Renal cortical epithelial cell (primary cell): ENCODE results near the gene GRID2IP. TPM values are rescaled to one million over a fixed set of nuclear protein-coding genes. Genes with fewer than 3 reads are reported as not detected.

Experiments
- DNase-seq: peaks from one replicate; pipeline ENCODE4 v3.0.0-alpha.2; 2011; ENCODE audit warnings: low read depth
- total RNA-seq: library from RNA; depleted of rRNA; stranded (reverse); fragments of >200 nt; gene quantifications from 2 replicates; pipeline ENCODE4 v1.2.3, GENCODE V29; 2014

Gene GRID2IP
- total RNA-seq, 1 donor from 2014 or later: under 0.01 TPM

DNA sequence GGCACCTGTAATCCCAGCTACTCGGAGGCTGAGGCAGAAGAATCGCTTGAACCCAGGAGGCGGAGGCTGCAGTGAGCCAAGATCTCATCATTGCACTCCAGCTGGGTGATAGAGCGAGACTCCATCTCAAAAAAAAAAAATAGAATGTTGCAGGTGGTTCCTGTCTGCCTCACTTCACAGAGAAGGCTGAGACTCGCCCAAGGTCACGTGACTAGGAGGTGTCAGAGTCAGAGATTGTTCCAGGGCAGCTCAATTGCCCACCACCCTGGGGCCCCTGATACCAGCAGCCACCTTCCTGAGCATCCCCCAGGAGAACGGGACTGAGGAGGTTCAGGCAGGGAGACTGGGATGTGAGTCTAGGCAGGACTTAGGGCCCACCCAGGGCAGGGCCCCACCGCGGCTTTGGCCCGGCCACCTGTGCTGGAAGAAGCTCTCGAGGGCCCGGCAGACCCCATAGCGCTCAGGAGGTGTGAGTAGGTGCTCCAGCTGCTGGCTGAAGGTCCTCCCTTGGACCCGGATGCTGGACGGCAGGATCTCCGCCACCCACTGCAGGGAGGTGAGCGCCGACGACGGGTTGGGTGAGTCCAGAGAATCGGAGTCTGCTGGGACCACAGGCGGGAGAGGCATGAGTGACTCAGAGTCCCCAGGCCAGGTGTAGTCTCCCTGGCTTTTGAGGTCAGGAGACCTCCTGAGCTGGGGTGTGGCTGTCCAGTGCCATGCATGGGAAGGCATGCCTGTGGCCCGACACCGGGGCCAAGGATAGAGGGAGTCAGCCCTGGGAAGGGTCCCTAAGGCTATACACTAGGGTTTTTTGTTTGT, 30.9 kb downstream of the GRID2IP start:
- no peak for DNase-seq

DNA sequence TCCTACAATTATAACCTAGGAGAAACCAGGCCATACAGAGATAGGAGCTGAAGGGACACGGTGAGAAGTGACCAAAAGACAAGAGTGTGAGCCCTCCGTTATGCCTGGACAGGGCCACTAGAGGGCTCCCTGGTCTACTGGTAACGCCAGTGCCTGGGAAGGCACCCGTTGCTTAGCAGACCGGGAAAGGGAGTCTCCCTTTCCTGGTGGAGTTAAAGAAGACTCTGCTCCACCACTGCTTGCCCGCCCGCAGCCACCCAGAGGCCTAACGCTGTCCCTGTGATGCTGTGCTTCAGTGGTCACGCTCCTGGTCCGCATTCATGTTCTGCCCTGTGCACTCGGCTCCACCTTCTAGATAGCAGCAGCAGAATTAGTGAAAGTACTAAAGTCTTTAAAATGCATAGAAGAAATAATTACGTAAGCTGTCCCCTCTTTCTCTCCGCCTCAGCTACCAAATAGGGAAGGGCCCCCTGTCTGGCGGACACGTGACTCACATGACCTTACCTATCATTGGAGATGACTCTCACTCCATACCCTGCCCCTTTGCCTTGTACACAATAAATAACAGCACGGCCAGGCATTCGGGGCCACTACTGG, 34.8 kb downstream of the GRID2IP start:
- peak; percentile 74 for DNase-seq

DNA sequence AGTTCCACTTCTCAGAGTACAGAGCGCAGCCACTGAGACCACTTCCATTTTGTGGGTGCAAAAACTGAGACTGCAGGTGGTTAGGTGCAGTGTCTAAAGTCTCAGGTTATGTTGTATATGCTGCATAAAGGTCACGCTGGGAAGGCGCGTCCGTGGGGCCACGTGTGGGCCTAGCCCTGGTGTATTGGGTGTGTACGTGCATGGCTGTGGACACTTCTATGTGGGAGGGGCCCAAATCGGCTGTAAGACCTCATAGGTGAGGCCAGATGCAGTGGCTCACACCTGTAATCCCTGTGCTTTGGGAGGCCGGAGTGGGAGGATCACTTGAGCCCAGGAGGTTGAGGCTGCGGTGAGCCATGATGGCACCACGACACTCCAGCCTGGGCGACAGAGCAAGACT, 37.7 kb downstream of the GRID2IP start:
- DNase-seq: no peak

DNA sequence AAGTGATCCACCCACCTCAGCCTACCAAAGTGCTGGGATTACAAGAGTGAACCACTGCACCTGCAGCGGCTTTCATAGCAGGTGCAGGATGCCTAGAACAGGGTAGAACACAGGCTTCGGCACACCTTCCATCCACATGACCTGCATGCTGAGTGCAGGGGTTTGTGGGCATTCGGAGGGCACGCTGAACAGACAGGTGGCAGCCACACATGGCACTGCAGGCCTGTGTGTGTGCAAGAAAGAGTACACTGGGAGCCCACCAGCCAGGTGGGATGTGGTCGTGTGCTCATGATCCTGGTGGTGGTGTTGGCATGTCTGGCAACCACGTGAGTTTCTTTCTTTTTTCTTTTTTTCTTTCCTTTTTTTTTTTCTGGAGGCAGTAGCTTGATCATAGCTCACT, 38.4 kb downstream of the GRID2IP start:
- DNase-seq: no peak

DNA sequence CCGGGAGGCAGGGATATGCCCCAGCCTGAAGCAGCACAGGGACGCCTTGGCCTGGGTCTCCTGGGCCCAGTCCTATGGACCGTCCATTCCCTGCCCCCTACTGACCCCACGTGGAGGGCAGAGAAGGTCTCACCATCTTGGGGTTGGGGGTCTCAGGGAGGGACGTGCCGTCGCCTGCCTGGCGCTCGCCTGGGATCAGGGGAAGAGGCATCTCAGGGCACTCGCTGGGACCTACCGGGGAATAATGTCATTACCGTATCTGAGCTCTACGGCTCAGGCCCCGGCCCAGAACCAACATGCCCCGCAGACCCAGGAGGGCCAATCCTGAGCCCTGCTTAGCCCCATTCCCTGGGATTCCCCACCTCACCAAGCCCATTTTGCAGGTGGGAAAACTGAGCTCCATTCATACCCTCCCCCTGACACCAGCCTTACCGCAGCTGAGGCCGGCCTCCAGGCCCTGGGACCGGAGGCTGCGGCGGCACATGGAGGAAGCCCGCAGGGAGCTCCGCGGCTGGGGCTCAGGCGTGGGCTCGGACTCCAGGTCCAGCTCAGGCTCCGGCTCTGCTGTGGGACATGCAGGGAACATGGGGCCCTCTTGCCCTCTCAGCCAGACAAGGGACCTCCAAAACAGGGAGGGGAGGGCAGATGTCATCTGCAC, 40.7 kb downstream of the GRID2IP start:
- no peak for DNase-seq

DNA sequence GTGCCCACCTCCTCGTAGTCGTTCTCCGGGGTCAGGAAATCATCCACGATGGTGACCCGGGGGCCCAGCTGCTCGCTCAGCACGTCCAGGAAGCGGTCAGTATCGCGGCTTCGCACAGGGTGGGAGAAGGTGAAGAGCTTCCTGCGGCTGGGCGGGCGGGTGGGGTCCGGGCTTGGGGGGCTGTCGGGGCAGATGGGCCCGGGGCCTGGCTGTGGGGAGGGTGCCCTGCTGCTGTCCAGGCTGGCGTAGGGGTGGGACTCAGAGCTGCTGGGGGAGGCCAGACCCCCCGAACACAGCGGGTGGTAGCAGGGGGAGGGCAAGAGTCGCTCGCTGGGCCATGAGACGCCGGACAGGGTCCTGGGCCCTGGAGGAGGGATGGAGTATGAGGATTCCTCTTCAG, 42.3 kb downstream of the GRID2IP start:
- DNase-seq: no peak

DNA sequence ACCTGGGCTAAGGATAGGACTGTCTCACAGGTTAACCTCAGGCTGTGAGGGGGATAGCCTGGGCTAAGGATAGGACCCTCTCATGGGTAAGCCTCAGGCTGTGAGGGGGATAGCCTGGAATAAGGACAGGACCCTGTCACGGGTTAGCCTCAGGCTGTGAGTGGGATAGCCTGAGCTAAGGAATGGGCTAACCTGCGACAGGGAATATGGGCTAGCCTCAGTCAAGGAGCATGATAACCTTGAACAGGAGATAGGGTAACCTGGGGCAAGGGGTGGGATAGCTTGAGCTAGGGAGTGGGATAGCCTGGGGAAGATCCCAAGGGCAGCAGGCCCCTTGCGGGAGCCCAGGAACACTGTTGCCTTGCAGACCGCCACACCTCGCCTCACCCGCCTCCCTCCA, 42.7 kb downstream of the GRID2IP start:
- DNase-seq: no peak

DNA sequence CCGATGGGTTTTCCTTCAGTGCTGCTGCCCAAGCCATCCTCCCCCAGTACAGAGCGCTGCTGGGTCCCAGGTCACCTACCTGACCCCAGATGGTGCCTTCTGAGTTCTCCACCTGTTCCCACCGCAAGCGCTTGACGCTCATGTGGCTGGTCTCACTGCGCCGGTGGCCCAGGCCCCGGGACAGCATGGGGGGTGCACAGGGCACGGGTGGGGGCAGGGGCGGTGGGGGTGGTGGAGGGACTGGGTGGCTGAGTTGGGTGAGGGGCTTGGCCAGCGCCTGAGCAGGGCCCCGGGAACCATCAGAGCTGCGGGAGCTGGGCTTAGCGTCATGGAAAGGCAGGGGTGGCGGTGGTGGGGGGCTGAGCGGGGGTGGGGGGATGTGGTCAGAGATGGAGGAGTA, 43.4 kb downstream of the GRID2IP start:
- DNase-seq: no peak

DNA sequence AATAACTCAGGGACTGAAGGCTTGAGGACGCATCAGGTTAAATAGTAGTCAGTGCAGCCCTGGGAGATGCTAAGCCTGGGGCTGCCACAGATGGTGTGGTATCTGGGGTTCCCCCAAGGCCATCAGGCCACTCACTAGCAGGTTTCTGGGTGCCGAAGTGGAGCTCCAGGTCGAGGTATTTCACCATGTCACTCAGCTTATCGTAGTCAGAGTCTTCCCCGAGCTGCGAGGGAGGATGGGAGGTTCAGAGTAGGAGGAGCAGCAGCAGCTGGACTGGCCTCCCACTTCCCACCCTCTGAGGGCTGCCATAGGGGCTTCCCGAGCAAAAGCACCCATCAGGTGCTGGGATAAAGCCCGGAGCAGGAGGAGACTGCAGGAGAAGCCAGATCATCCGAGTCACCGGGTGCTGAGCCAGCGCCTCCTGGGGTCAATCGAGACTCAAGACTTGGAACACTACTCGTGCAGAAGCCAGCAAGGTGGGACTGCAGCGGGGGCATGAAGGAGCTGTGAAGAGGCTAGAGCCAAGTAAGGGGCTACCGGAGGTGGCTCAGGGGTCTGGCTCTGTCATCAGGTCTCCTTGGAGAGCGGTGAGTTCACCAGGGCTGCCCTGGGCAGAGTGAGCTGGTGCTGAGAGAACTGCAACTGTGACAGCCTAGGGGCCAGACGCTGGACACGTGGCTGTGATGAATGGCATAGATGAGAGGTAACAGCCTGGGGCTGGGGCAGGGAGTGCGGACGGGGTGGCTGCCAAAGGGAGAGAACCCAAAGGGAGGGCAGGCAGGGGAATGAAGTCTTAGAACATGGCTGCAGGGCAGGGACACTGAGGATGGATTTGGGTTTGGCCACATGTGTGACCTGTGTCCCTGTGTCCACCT, 45.3 kb downstream of the GRID2IP start:
- no peak for DNase-seq

DNA sequence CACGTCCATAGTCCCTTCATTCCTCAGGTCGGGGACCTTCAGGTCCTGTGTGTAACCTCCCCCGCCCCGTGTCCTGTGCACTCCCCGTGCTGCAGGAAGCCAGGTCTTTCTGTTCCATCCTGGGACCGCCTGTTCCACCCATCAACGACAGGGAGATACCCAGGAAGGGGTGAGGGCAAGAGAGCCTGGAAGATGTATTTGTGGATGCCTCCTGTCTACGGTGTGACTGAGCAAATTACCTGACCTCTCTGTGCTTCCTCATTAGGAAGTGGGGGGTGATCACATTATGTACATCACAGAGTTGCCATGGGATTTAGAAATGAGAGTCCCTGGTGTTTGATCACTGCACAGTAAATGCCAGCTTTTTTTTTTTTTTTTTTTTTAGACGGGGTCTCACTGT, 46.3 kb downstream of the GRID2IP start:
- no peak for DNase-seq

DNA sequence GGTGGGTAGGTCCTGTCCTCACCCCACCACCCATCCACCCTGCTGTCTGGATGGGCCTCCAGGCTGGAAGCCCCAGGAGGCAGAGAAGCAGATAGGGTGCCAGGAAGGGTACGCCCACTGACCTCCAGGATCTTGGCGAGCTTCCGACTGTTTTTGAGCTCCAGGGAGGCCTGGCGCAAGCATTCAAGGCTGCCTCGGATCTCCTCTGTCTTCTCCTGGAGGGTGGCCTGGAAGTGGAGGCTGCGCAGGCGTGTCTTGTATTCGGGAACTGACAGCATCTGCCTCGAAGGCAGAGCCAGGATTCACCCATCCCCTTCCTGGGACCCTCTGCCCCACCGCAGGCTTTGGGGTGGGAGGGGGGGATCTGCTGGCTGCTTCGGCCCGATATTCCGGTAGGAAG, 48.4 kb downstream of the GRID2IP start:
- no peak for DNase-seq

DNA sequence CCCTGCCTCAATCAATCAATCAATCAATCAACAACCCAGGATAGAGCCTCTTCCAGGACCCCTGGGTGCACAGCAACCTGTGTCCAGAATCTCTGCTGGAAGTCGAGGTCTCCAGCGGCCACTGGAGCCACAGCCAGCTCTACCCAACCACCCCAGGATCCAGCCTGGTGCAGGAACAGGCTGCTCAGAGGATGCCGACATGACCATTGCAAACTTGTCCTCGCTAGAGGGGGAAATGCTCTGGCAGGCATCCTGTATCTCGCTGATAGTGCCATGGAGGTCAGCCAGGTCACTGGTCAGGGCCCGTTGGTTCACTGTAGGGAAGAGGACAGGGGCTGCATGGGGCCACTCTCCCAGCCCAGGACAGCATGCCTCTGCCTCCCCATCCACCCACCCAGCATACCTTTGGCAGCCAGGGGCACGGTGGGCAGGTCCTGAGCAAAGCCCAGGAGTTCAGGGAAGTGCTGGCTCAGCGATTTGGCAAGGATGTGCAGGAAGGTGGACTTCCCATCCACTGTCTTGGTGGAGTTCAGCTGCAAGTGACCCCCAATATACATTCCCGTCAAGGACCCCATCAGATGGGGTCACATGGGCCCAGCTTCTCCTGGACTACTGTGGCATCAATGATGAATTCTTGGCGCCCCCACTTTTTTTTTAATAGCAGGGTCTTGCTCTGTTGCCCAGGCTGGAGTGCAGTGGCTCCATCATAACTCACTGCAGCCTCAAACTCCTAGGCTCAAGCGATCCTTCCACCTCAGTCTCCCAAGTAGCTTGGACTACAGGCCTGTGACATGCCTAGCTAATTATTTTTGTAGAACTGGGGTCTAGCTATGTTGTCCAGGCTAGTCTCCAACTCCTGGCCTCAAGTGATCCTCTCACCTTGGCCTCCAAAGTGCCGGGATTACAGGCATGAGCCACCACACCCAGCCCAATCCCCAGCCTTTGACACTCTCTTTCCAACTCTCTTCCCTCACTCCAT, 49.4 kb downstream of the GRID2IP start:
- no peak for DNase-seq

DNA sequence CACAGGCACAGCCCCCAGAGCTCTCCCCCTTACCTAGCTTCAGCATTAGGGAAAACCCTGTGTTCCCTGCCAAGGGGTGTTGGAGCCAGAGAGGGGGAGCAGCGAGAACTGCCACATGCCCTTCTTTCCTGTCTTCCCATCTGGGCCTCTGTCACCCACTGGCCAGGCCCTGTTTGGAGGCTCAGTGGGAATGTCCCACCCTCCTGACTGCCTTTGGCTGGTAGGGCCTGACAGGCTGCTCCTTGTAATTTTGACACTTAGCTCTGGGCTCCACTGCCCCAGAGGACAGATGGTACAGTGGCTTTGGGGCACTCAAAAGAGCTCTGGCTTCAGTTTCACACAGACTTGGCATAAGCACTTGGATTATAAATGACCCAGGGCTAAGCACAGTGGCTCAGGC, 50.6 kb downstream of the GRID2IP start:
- no peak for DNase-seq

DNA sequence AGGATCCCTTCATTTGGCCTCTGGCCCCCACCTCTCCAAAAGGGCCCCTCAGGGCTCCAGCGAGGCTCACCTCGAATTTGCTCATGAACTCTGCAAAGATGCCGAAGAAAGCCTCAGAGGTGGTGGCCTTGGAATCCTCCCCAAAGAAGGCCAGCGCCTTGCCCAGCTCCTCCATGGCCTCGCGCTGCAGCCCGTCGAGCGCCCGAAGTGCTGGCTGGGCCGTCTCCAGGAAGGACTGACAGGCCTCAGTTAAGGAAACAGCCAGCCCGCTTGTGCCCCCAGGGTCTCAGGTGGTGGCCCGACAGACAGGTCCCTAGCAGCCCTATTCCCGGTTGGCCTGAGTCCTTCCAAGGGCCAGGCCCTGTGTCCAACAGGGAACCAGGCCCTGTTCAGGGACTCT, 53.3 kb downstream of the GRID2IP start:
- DNase-seq: no peak

DNA sequence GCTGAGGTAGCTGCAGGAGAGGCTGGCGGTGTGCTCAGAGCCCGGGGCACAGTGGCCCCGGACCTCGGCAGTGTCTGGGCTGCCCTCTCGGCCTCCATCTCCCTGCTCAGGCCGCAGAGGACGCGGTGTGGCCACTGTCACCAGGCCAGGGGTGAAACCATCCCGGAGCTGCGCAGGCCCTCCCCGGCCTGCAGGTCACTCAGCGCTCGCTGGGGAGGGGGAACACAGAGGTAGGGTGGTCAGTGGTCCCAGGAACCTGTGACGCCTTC, 53.7 kb downstream of the GRID2IP start:
- no peak for DNase-seq

DNA sequence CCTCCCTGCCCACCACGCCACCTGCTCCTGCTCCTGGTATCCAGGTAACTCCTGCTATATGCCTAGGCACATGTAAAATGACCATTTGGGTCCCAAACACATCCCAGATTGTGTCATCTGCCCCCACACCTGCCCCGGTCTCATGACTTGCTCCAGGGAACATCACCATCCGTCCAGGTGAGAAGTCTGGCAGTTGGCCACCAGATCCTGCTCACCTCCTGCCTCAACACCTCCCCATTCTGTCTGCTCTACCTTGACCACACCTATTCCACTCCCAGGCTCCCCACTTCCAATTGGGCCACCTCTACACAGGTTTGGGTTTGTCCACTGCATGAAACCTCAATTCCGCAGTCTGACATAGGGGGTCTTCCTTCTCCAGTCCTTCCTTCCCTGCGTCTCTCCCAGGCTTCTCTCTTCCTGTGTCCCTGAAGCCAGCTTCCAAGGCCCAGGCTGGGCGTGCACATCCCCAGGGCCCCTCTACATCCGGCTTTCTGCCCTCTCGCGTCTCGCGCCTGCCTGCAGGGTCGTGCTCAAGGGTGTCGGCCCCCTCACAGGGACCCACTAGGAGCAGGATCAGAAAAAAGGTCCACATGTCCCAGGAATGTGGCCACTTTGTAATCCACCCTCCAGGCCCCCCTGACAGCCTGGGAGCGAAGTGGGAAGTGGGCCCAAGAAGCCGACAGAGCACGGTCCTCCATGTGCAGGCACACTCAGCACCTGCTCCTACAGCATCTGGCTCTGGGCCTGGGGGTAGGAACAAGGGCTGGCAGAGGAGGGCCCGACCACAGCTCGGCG, 54.2 kb downstream of the GRID2IP start:
- DNase-seq: no peak

DNA sequence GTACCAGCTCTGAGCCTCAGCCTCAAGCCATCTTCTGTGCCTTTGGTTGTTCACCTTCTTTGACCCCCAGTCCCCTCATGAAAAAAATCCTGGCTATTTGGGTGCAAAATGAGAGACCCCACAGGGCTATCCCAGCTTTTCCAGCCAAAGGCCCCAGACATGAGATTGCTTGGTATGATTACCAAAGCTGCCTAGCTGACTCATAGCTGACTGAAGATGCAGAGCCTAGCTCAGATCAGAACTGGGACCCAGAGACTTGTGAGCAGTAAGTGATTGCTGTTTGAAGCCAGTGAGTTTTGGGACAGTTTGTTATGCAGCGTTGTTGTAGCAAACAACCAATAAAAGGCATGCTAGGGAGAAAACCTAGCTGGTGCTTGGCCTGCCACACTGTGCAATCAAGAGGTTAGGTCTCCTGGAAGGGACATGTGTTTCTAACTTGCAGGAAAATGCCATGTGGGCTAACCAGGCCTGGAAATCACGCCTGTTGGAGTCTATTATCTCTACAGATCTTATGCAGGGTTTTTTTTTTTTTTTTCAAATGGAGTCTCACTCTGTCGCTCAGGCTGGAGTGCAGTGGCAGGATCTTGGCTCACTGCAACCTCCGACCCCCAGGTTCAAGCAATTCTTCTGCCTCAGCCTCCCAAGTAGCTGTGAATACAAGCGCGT, 55.5 kb downstream of the GRID2IP start:
- DNase-seq: peak; percentile 7

DNA sequence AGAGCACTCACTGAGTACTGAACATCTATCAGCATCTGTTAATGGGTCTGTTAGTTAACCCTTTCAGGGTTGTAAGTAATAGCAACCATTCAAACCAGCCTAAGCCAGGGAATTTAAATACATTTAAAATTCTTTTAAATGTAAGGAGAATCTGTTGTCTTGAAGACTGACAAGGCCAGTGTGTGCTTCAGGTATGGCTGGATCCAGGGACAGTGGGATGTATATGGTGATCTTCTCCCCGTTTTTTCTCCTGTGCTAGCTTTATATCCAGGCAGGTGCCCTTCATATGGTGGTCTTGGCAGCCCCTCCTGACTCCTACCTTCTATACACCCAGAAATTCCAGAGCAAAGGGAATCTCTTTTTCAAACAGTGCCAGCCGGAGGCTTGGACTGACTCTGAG, 56.9 kb downstream of the GRID2IP start:
- DNase-seq: no peak

DNA sequence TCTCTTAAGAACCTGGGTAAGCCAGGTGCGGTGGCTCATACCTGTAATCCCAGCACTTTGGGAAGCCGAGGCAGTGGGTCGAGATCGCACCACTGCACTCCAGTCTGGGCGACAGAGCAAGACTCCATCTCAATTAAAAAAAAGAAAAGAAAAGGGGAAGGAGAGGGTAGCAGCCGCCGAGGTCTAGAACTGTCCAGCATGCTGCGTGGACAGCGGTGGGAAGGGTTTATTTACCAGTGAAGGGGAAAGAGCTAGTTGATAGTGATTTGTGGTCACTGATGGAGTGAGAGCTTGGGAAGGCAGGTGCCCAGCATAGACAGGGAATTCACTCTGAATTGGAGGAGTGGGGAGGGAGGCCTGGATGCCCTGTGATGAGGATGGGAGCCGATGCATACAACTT, 60.1 kb downstream of the GRID2IP start:
- no peak for DNase-seq

DNA sequence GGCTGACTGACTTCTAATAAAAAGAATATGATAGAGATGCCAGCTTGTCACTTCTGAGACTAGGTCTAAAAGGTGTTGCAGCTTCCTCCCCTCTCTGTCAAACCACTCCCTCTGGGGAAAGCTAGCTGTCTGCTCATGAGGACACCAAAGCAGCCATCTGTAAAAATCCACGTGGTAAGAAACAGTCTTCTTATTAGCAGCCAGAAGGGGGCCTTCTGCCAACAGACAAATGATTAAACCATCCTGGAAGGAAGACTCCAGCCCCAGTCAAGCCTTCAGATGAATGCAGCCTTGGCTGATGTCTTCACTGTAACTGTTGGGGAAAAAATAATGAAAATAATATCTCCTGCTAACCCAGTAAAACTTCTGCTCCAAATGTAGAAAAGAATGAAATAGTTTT, 61.6 kb downstream of the GRID2IP start:
- DNase-seq: no peak
